ENCODE data around the gene PUS1. TPM values are rescaled to one million over a fixed set of nuclear protein-coding genes. Genes with fewer than 3 reads are reported as not detected.

Gene PUS1
- total RNA-seq, 1 experiment from 2014 or later = 77.3 TPM

- H3K9me3 ChIP-seq (ENCODE audit: control insufficient read depth in 1 of 2, insufficient read depth in 1 of 2, low read depth in 1 of 2, low read length in 2 of 2) = no peaks in the 10 kb centered on the region
- H3K4me3 ChIP-seq (replicated peaks in 1 of 2; ENCODE audit: low read depth in 1 of 2, low read length in 2 of 2) = no peak overlapping the region
- BruUV-seq (replicated peaks) = no TSS peak
- H3K4me1 ChIP-seq (ENCODE audit: control insufficient read depth in 1 of 2, insufficient read depth in 2 of 2, low read length in 2 of 2) = peaks cover 15 to 23% of the 10 kb centered on the region in 2 experiments
- no peak overlapping the region for H2AFZ ChIP-seq (ENCODE audit: low read depth, low read length, poor library complexity, severe bottlenecking)
- H3K27me3 ChIP-seq (ENCODE audit: insufficient read depth, low read length) = no peaks in the 10 kb centered on the region
- ChIA-PET CTCF (no interaction called here), POLR2A (no interaction called here), RAD21 (ENCODE audit: low non-redundant PET in 1 of 2, low total read pairs in 2 of 2, uncharacterized antibody in 2 of 2, unreplicated experiment in 2 of 2) (no interaction called here)
- no peak for TF ChIP-seq FOSL1 (IDR thresholded peaks at IDR 0.05; ENCODE audit: low read depth)
- TF ChIP-seq EGR1 (IDR thresholded peaks at IDR 0.05; ENCODE audit: low read depth) = no peak
- TF ChIP-seq ZNF274 (IDR thresholded peaks at IDR 0.05; ENCODE audit: low read depth, low read length) = no peak
- no peak for TF ChIP-seq POLR2AphosphoS5 (IDR thresholded peaks at IDR 0.05; ENCODE audit: low read depth, low read length)
- no peak for TF ChIP-seq SIN3A (IDR thresholded peaks at IDR 0.05; ENCODE audit: low read depth)
- TF ChIP-seq SP1 (IDR thresholded peaks at IDR 0.05; ENCODE audit: low read depth) = no peak
- TF ChIP-seq CBX3 (IDR thresholded peaks at IDR 0.05; ENCODE audit: low read depth) = no peak
- no peak for TF ChIP-seq EZH2 (IDR thresholded peaks at IDR 0.05)
- no peak for TF ChIP-seq ZBTB33 (IDR thresholded peaks at IDR 0.05; ENCODE audit: extremely low read depth, insufficient replicate concordance, low read length)
- H3K9ac ChIP-seq (ENCODE audit: low read length) = no peak overlapping the region
- intact Hi-C loops (cut with micrococcal nuclease) = no loop called here
- H3K27ac ChIP-seq (ENCODE audit: low read depth, low read length) = no peak overlapping the region
- DNase-seq (ENCODE audit: low read depth, low spot score) (no peak), ATAC-seq (no peak)
- H3K79me2 ChIP-seq (ENCODE audit: insufficient read depth, low read length) = no peaks in the 10 kb centered on the region
- no peaks in the 10 kb centered on the region for H4K20me1 ChIP-seq (ENCODE audit: insufficient read depth)
- H3K36me3 ChIP-seq (ENCODE audit: control insufficient read depth in 1 of 2, insufficient read depth in 2 of 2, low read length in 2 of 2) = peaks cover 0 to 2% of the 10 kb centered on the region in 2 experiments; a peak in 1 of 4 replicates
- no peak overlapping the region for H3K4me2 ChIP-seq (ENCODE audit: low read length)
- no peaks in the 10 kb centered on the region for H3K9me2 ChIP-seq (ENCODE audit: insufficient read depth)
Measured at GRCh38 chr12:131892711-131893604, 36.1 kb upstream of the PUS1 start.

Data from HCT116 (cell line).